ENCODE data around the gene NOS1AP. TPM values are rescaled to one million over a fixed set of nuclear protein-coding genes. Genes with fewer than 3 reads are reported as not detected.
"Not testable (repeated sequence)": the region's sequence is repeated elsewhere in the genome, so short reads cannot be mapped to it uniquely, and the experiment has no call there.

The NOS1AP gene
- polyA plus RNA-seq, 3 donors: 0.12 TPM; not detected in 2

GRCh38 chr1:162065016-162065415, 4.5 kb upstream of the NOS1AP start:
- Histone ChIP-seq H3K27me3 (ENCODE audit: control insufficient read depth in 2 of 2, insufficient read depth in 2 of 2, low read length in 2 of 2) (peaks cover 7 to 23% of the 10 kb centered on the region in 2 donors), H3K4me3 (replicated peaks in 1 of 3; ENCODE audit: low read depth in 2 of 3, low read length in 3 of 3) (no peak overlapping the region), H3K36me3 (replicated peaks in 1 of 2; ENCODE audit: control insufficient read depth in 1 of 2, insufficient read depth in 2 of 2, low read length in 2 of 2) (no peaks in the 10 kb centered on the region), H3K4me2 (replicated peaks; ENCODE audit: extremely low read depth, low read length, poor library complexity, severe bottlenecking) (no peak overlapping the region), H3K4me1 (ENCODE audit: control insufficient read depth in 1 of 2, insufficient read depth in 2 of 2, low read length in 2 of 2) (peaks cover 6 to 10% of the 10 kb centered on the region in 2 donors), H3K27ac (ENCODE audit: low read depth in 1 of 2, low read length in 2 of 2) (no peak overlapping the region), H3K79me2 (ENCODE audit: insufficient read depth, low read length) (no peaks in the 10 kb centered on the region), H3K9me3 (replicated peaks in 1 of 2; ENCODE audit: control insufficient read depth in 1 of 2, insufficient read depth in 1 of 2, low read length in 2 of 2) (peaks cover 0 to under 1% of the 10 kb centered on the region in 2 donors), H2AFZ (ENCODE audit: insufficient read depth, low read depth, low read length, poor library complexity, severe bottlenecking) (no peak overlapping the region), H3K9ac (ENCODE audit: insufficient read depth, low read length, poor library complexity, severe bottlenecking) (no peak overlapping the region), H4K20me1 (ENCODE audit: insufficient read depth, low read length) (no peaks in the 10 kb centered on the region)
- no peak overlapping the region for H3K27ac Mint-ChIP-seq
- H3K9me3 Mint-ChIP-seq: no peaks in the 10 kb centered on the region
- H3K36me3 Mint-ChIP-seq: no peaks in the 10 kb centered on the region
- H3K4me3 Mint-ChIP-seq: no peak overlapping the region
- H3K4me1 Mint-ChIP-seq: peaks cover 12% of the 10 kb centered on the region
- 0% methylated on average over 1 of the region's 2 CpGs for WGBS (ENCODE audit: insufficient coverage)
- DNase-seq: no peak
- TF ChIP-seq, protein P1, sequence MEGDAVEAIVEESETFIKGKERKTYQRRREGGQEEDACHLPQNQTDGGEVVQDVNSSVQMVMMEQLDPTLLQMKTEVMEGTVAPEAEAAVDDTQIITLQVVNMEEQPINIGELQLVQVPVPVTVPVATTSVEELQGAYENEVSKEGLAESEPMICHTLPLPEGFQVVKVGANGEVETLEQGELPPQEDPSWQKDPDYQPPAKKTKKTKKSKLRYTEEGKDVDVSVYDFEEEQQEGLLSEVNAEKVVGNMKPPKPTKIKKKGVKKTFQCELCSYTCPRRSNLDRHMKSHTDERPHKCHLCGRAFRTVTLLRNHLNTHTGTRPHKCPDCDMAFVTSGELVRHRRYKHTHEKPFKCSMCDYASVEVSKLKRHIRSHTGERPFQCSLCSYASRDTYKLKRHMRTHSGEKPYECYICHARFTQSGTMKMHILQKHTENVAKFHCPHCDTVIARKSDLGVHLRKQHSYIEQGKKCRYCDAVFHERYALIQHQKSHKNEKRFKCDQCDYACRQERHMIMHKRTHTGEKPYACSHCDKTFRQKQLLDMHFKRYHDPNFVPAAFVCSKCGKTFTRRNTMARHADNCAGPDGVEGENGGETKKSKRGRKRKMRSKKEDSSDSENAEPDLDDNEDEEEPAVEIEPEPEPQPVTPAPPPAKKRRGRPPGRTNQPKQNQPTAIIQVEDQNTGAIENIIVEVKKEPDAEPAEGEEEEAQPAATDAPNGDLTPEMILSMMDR (IDR thresholded peaks at IDR 0.05): no peak
- peaks cover 20 to 26% (median 26%) of the 10 kb centered on the region in 3 donors for H3K27me3 Mint-ChIP-seq (ENCODE audit: low read depth in 3 of 3)
- intact Hi-C loops (cut with micrococcal nuclease): no loop called here

DNA sequence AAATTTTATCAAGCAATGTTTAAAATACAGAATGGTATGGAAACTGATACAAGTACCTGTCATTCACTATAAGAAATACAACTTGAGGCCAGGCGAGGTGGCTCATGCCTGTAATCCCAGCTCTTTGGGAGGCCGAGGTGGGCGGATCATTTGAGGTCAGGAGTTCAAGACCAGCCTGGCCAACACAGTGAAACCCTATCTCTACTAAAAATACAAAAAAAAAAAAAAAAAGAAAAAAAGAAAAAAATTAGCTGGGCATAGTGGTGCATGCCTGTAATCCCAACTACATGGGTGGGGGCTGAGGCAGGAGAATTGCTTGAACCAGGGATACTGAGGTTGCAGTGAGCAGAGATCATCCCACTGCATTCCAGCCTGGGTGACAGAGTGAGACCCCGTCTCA, 2.7 kb upstream of the NOS1AP start:
- not testable (repeated sequence) for DNase-seq; H3K27ac ChIP-seq (ENCODE audit: low read depth in 1 of 2, low read length in 2 of 2)

More for the DNA sequence above, 2.7 kb upstream of the NOS1AP start:
- Histone ChIP-seq H3K9me3 (replicated peaks in 1 of 2; ENCODE audit: control insufficient read depth in 1 of 2, insufficient read depth in 1 of 2, low read length in 2 of 2) (peaks cover 0 to 11% of the 10 kb centered on the region in 2 donors), H3K4me1 (ENCODE audit: control insufficient read depth in 1 of 2, insufficient read depth in 2 of 2, low read length in 2 of 2) (peaks cover 13 to 21% of the 10 kb centered on the region in 2 donors), H3K27me3 (ENCODE audit: control insufficient read depth in 2 of 2, insufficient read depth in 2 of 2, low read length in 2 of 2) (peaks cover 24 to 41% of the 10 kb centered on the region in 2 donors)
- H3K4me1 Mint-ChIP-seq: peaks cover 26% of the 10 kb centered on the region
- H3K4me3 Mint-ChIP-seq; H3K79me2 ChIP-seq (ENCODE audit: insufficient read depth, low read length); H3K4me3 ChIP-seq (replicated peaks in 1 of 3; ENCODE audit: low read depth in 2 of 3, low read length in 3 of 3); H4K20me1 ChIP-seq (ENCODE audit: insufficient read depth, low read length); H2AFZ ChIP-seq (ENCODE audit: insufficient read depth, low read depth, low read length, poor library complexity, severe bottlenecking); H3K36me3 ChIP-seq (replicated peaks in 1 of 2; ENCODE audit: control insufficient read depth in 1 of 2, insufficient read depth in 2 of 2, low read length in 2 of 2); H3K27ac Mint-ChIP-seq; H3K36me3 Mint-ChIP-seq; H3K9me3 Mint-ChIP-seq; H3K9ac ChIP-seq (ENCODE audit: insufficient read depth, low read length, poor library complexity, severe bottlenecking); intact Hi-C loops (cut with micrococcal nuclease); H3K4me2 ChIP-seq (replicated peaks; ENCODE audit: extremely low read depth, low read length, poor library complexity, severe bottlenecking): not testable (repeated sequence)
- no CpG with 5 or more reads among the region's 4 CpGs for WGBS (ENCODE audit: insufficient coverage)
- peaks cover 33 to 44% (median 43%) of the 10 kb centered on the region in 3 donors for H3K27me3 Mint-ChIP-seq (ENCODE audit: low read depth in 3 of 3)
